Measurements from ENCODE around the gene MAEA. TPM values are rescaled to one million over a fixed set of nuclear protein-coding genes. Genes with fewer than 3 reads are reported as not detected.

Gene MAEA
- total and polyA plus RNA-seq, 10 of the 15 experiments (the other 5 are each of a cell fraction or from before 2014, with no cell fraction given) = 3.6 to 67.1 (median 54.6) TPM

DNA sequence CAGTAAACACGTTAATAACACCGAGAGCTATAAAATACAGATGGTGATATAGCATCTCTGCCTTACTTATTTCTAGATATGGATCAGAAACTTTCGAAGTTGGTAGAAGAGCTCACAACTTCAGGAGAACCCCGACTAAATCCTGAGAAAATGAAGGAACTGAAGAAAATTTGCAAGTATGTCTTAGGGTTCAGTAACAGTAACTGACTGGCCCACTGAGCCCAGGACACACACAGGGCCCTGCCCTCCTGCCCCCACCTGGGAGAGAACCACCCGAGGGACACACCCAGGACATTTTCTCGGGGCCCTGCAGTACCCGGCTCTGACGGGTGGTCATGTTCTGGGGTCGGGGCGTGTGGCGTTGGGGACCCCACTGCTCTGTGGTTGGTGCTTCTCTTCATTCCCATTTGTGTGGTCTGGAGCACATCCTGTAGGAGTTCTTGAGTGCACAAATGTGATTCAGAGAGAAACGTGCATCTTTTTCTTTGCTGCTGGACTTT is 58.4 kb downstream of the MAEA start (continued):
- TF ChIP-seq, protein P1, sequence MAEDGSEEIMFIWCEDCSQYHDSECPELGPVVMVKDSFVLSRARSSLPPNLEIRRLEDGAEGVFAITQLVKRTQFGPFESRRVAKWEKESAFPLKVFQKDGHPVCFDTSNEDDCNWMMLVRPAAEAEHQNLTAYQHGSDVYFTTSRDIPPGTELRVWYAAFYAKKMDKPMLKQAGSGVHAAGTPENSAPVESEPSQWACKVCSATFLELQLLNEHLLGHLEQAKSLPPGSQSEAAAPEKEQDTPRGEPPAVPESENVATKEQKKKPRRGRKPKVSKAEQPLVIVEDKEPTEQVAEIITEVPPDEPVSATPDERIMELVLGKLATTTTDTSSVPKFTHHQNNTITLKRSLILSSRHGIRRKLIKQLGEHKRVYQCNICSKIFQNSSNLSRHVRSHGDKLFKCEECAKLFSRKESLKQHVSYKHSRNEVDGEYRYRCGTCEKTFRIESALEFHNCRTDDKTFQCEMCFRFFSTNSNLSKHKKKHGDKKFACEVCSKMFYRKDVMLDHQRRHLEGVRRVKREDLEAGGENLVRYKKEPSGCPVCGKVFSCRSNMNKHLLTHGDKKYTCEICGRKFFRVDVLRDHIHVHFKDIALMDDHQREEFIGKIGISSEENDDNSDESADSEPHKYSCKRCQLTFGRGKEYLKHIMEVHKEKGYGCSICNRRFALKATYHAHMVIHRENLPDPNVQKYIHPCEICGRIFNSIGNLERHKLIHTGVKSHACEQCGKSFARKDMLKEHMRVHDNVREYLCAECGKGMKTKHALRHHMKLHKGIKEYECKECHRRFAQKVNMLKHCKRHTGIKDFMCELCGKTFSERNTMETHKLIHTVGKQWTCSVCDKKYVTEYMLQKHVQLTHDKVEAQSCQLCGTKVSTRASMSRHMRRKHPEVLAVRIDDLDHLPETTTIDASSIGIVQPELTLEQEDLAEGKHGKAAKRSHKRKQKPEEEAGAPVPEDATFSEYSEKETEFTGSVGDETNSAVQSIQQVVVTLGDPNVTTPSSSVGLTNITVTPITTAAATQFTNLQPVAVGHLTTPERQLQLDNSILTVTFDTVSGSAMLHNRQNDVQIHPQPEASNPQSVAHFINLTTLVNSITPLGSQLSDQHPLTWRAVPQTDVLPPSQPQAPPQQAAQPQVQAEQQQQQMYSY (CRISPR knock-in tag; IDR thresholded peaks at IDR 0.05) = no peak
- TF ChIP-seq STAT3 (IDR thresholded peaks at IDR 0.05; ENCODE audit: low read depth, low read length) = no peak

DNA sequence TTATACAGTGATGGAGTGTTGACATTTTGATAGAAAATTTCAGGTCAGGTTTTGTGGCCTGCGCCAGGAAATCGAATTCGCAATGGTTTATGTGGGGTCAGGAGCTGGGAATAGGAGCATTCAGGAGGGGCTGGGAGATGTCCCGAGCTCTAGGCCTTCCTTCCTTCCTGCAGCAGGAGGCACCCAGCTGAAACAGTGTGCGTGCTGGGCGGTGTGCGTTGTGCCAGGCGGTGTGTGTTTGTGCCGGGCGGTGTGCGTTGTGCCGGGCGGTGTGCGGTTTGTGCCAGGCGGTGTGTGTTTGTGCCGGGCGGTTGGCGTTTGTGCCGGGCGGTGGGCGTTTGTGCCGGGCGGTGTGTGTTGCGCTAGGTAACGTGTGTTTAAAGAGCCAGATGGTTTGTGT is 59.1 kb downstream of the MAEA start:
- Histone ChIP-seq H3K4me2 (ENCODE audit: control insufficient read depth, insufficient read depth) (no peak overlapping the region; the same call in none of the 2 replicates), H3K79me2 (ENCODE audit: control insufficient read depth, insufficient read depth, low read length) (peaks cover 16% of the 10 kb centered on the region), H2AFZ (ENCODE audit: control insufficient read depth, low read depth, low read length) (no peak overlapping the region), H3K9ac (ENCODE audit: control insufficient read depth, insufficient read depth, low read length) (no peak overlapping the region), H3K4me3 (peak overlapping the region; percentile 80; the same call in 1 of the 2 replicates), H3K27ac (ENCODE audit: control insufficient read depth, insufficient read depth) (no peak overlapping the region), H3K27me3 (replicated peaks in 1 of 2; ENCODE audit: control insufficient read depth in 2 of 2, insufficient read depth in 2 of 2, low read length in 1 of 2) (no peaks in the 10 kb centered on the region), H3K36me3 (ENCODE audit: control insufficient read depth in 2 of 2, insufficient read depth in 2 of 2, low read length in 1 of 2) (no peaks in the 10 kb centered on the region; a peak in 2 of 4 replicates), H4K20me1 (ENCODE audit: control insufficient read depth, insufficient read depth) (no peaks in the 10 kb centered on the region), H3K9me3 (replicated peaks; ENCODE audit: control insufficient read depth, insufficient read depth, low read length) (no peaks in the 10 kb centered on the region), H3K4me1 (ENCODE audit: control insufficient read depth, insufficient read depth, low read length) (peaks cover 10% of the 10 kb centered on the region)
- intact Hi-C loops (cut with micrococcal nuclease; ENCODE audit: unreplicated experiment) (loop anchor here (5.0 kb wide), 3 partner anchors 61 to 426 kb away; partner anchors contain the start of gene MAEA), in situ Hi-C loops (cut with MboI) (loop anchor here (5.0 kb wide), 1 partner anchor 56 kb away; no protein-coding TSS in a partner anchor)
- no peak for FAIRE-seq
- WGBS (ENCODE audit: insufficient coverage, insufficient replicate concordance, low lambda C conversion rate, missing lambda C conversion rate) = 93% methylated on average over 25 of the region's 25 CpGs
- ChIA-PET SMC1A (ENCODE audit: uncharacterized antibody, unreplicated experiment) (interaction anchor here (2.5 kb wide), 1 partner anchor 218 kb away, joined by 13 read pairs; no protein-coding TSS in a partner anchor), CTCF (interaction anchor here (1.3 to 5.3 kb wide), 3 partner anchors 81 to 218 kb away, joined by 5 to 48 read pairs (median 27); no protein-coding TSS in a partner anchor), RAD21 (ENCODE audit: unreplicated experiment) (interaction anchor here (1.0 to 3.9 kb wide), 3 partner anchors 80 to 217 kb away, joined by 3 to 29 read pairs (median 6); no protein-coding TSS in a partner anchor), POLR2A (interaction anchor here (0.6 to 4.0 kb wide), 2 partner anchors 99 to 406 kb away, joined by 3 to 42 read pairs; partner anchors contain the start of gene CTBP1)
- ATAC-seq = no peak
- TF ChIP-seq RELA (IDR thresholded peaks at IDR 0.05; ENCODE audit: borderline replicate concordance, partially characterized antibody) = no peak
- no peak for TF ChIP-seq JUND (IDR thresholded peaks at IDR 0.05; ENCODE audit: low read depth, low read length)
- TF ChIP-seq, protein P2, sequence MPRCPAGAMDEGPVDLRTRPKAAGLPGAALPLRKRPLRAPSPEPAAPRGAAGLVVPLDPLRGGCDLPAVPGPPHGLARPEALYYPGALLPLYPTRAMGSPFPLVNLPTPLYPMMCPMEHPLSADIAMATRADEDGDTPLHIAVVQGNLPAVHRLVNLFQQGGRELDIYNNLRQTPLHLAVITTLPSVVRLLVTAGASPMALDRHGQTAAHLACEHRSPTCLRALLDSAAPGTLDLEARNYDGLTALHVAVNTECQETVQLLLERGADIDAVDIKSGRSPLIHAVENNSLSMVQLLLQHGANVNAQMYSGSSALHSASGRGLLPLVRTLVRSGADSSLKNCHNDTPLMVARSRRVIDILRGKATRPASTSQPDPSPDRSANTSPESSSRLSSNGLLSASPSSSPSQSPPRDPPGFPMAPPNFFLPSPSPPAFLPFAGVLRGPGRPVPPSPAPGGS (IDR thresholded peaks at IDR 0.05; ENCODE audit: borderline replicate concordance, insufficient read depth, low read depth, low read length, poor library complexity, severe bottlenecking) = peak; percentile 45
- no TSS peak for BruUV-seq (replicated peaks)
- DNase-seq (ENCODE audit: low read depth, low spot score) = no peak

All from GM12878 (cell line).